Activated CD4-positive, CD25-positive, alpha-beta regulatory T cell treated with anti-CD3 and anti-CD28 coated beads, Interleukin-2, amount 50 U/mL, for 72 hours (primary cell): ENCODE measurements around the gene SYT1.
"Not testable (repeated sequence)": the region's sequence is repeated elsewhere in the genome, so short reads cannot be mapped to it uniquely, and the experiment has no call there.

Experiments
- DNase-seq: peaks from one replicate; pipeline ENCODE4 v3.0.0; 2021

Gene SYT1

GRCh38 chr12:79415321-79415720, 550.7 kb downstream of the SYT1 start:
- DNase-seq = no peak

DNA sequence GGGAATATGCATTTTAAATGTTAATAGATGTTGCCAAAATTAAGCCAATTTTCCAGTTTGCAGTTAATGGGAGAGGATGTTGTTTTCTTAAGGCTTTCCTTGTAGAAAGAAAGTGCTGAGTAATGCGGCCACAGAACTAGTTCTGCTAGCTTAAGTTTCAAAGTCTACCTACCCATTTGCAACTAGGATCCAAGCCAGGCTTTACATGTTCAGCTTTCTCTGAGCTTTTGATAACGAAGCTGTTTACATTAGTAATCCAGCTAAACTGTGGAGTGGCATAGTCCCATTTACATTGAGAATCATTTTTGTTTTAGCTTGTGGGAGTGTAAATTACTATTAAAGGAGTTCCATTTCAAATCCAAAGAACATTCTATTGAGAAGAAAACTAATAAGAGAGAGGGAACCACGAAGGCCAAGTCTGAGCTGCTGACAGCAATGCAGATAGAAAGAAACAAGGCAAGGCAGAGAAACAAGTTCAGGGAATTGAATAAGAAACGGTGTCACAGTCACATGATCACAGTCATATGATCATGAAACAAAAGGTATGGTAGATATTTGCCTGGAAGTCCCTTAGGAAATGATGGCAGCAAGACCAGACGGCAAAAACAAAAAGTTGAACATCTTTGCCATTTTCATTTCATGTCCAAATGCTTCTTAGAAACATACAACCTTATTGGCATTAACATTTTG, 551.3 kb downstream of the SYT1 start:
- DNase-seq = no peak

- no peak for DNase-seq
Observed at GRCh38 chr12:79420146-79420618, 555.6 kb downstream of the SYT1 start.

DNA sequence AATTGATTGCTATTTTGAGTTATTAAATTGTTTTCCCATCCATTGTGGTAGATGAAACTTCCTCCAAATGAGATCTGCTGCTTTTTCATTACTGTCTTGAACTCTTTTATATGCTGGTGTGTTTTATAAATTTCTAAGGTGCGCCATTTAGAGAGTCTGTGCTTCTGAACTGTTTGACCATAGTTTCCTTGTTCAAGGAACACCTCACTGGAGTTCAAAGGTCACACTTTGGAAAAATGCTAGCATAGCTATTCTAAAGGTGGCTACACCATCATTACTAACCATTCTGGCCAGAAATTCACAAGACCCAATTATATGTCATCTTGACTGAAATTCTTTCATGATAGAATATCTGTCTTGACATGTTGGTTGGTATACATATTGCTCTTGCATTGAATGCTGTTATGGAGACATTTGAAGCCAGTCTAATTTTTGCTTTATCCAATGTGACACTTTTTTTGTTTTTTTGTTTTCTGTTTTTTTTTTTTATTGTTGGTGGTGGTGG, 556.7 kb downstream of the SYT1 start:
- DNase-seq = no peak

GRCh38 chr12:79422060-79422812, 557.7 kb downstream of the SYT1 start:
- no peak for DNase-seq

DNA sequence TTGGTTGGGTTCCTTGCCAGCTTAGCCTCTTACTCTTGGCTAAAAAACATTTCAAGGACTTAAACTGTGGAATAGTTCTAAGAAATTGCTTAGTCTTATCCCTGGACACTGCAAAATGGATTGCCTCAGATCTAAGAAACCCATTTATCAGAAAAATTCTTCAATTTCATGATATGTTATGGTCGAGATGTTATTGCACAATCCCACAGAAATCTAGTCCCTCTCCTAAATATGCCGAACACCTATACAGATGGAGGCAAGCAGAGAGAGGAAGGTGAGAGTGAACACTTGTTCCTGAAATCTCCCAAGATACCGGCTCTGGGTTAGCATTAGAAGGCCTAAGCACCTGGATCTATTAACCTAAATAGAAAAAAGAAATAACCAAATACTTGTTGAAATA, 559.0 kb downstream of the SYT1 start:
- no peak for DNase-seq

DNA sequence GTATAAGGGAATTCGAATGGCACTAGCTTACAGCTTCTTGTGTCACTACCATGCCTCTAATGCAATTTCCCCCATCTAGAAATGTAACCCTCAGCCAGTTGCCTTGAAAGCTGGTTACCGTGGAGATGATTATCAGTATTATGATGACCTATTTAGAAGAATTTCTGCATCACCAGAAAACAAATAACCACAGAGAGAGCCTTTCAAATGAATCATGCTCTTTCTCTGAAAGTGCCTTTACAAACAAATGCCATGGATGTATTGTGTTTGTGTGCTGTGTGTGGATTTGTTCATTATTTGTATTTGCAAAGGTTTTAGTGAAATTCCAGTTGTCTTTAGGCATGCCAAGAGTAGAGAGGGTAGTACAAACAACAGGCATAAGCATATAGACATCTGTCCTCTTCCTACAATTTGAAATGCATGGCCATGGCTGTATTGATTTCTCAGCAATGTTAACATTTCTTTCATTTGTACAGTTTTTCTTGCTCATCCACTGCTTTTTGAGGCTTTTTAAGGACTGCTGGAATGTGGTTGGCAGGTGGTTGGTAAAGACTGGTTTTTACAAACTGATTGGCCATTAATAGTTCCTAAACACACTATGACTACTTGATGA, 559.6 kb downstream of the SYT1 start:
- no peak for DNase-seq

DNA sequence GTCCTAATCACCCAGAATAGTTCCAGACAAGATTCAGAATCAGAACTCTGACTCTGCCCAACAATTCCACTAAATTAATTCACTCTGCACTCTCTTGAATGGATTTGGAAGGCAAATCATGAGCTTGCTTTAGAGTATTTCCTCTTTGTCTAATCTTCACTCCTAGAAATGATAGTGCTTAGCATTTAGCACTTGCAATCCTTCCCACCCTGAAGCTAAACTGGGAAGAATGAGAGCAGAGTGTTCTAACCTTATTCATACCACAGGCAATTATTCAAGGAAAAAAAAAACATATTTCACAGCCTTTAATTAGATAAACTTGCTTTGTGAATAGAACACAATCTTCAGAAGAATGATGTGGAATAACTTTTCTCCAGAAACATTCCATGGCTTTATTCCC, 561.5 kb downstream of the SYT1 start:
- no peak for DNase-seq

GRCh38 chr12:79426744-79427143, 562.2 kb downstream of the SYT1 start:
- DNase-seq = not testable (repeated sequence)

- no peak for DNase-seq
Observed at GRCh38 chr12:79433465-79434072, 569.0 kb downstream of the SYT1 start.

- DNase-seq = no peak
Observed at GRCh38 chr12:79434561-79434960, 570.0 kb downstream of the SYT1 start.

DNA sequence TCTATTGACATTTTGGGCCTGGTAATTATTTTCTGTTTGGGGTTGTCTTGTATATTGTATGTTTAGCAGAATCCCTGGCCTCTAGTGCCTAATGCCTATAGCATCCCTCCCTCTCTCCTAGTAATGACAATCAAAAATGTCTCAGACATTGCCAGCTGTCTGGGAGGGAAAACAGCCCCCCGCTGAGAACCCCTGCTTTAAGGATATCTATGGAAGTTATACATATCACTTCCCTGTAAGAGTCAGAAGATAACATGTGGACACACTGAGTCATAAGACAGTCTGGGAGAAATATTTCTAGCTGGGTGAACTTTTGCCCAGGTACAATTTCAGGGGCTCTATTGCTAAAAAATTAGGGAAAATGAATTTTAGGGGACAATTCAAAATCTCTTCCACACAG, 571.2 kb downstream of the SYT1 start:
- no peak for DNase-seq

GRCh38 chr12:79438480-79439174, 574.1 kb downstream of the SYT1 start:
- DNase-seq = no peak

- DNase-seq = no peak
Observed at GRCh38 chr12:79439175-79439825, 574.7 kb downstream of the SYT1 start.

- DNase-seq = no peak
Observed at GRCh38 chr12:79441534-79441933, 577.0 kb downstream of the SYT1 start.

- no peak for DNase-seq
Observed at GRCh38 chr12:79442396-79442795, 577.8 kb downstream of the SYT1 start.

- no peak for DNase-seq
Observed at GRCh38 chr12:79444089-79444488, 579.5 kb downstream of the SYT1 start.

DNA sequence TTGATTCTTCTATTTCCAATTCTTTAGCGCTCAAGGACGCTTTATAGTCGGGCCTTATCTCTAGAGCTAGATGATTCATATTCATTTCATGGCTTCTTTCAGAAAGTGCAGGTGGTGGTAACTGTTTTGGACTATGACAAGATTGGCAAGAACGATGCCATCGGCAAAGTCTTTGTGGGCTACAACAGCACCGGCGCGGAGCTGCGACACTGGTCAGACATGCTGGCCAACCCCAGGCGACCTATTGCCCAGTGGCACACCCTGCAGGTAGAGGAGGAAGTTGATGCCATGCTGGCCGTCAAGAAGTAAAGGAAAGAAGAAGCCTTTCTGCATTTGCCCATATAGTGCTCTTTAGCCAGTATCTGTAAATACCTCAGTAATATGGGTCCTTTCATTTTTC, 584.2 kb downstream of the SYT1 start:
- no peak for DNase-seq

GRCh38 chr12:79451365-79451764, 586.8 kb downstream of the SYT1 start:
- no peak for DNase-seq

DNA sequence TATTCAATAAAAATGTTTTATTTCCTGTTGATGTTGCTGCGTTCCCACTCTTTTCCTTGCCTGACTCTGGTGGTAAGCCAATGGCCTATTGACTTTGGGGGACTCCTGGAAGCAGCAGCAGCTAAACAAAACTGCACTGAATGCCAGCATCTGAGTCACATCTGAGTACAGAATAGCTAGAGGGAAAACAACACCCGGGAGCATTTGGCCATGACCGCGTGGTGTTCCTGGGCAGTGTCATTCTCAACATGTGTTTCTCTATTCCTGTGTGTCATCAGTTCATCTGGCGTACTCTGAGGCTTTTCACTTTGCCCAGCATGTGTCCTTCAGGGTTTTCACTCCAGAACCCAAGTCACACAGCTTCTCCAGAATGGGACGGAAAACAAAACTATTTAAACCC, 587.4 kb downstream of the SYT1 start:
- no peak for DNase-seq

DNA sequence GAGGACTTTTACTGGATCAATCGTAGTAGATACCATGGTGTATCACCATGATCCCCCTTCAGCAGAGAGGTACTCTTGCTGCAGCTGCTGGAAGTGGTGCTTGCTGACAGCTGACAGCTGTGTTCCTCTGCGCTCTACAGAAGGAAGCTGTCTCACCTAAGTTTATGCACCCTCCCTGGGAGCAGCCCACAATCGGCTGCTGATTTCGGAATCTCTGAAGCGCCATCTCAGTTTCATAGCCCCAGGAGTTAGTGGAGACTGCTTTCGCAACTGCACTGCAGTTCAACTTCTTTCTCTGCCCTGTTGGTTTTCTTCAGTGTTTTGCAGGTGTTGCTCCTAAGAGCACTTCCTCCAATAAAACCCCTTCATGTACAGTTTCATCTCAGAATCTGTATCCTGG, 588.3 kb downstream of the SYT1 start:
- no peak for DNase-seq

- no peak for DNase-seq
Observed at GRCh38 chr12:79453820-79454219, 589.2 kb downstream of the SYT1 start.
